ENCODE results near the gene TRAF2.

Gene TRAF2

GRCh38 chr9:136945333-136946227, 59.3 kb downstream of the TRAF2 start:
- DNase-seq = no peak
- Histone ChIP-seq H3K36me3 (ENCODE audit: control insufficient read depth, insufficient read depth, low read length) (peaks cover 5% of the 10 kb centered on the region), H3K4ac (ENCODE audit: low read depth, low read length) (no peak overlapping the region), H3K79me1 (ENCODE audit: low read length) (peaks cover 2% of the 10 kb centered on the region), H2AK5ac (ENCODE audit: low read length) (no peak overlapping the region), H2BK120ac (ENCODE audit: low read depth, low read length) (no peak overlapping the region), H2BK5ac (ENCODE audit: low read length) (no peak overlapping the region), H3K27ac (ENCODE audit: low read depth, low read length) (no peak overlapping the region), H3K18ac (ENCODE audit: low read length) (no peak overlapping the region), H3K23ac (ENCODE audit: low read length) (no peak overlapping the region), H3K9ac (ENCODE audit: low read length) (no peak overlapping the region), H3K79me2 (ENCODE audit: control insufficient read depth, insufficient read depth, low read length) (peaks cover 3% of the 10 kb centered on the region), H3K4me1 (ENCODE audit: control insufficient read depth, low read depth, low read length) (no peaks in the 10 kb centered on the region), H3K27me3 (ENCODE audit: insufficient read depth, low read length, poor library complexity) (no peaks in the 10 kb centered on the region), H3K4me2 (ENCODE audit: low read length) (no peak overlapping the region), H3K4me3 (ENCODE audit: low read length) (no peak overlapping the region), H4K8ac (ENCODE audit: low read depth, low read length) (no peak overlapping the region), H4K5ac (ENCODE audit: low read length) (no peak overlapping the region), H2BK15ac (replicated peaks; ENCODE audit: low read depth) (no peak overlapping the region), H3K56ac (ENCODE audit: low read length) (no peak overlapping the region)
- WGBS (ENCODE audit: extremely low coverage, insufficient coverage, low lambda C conversion rate) = no CpG with 5 or more reads among the region's 30 CpGs

DNA sequence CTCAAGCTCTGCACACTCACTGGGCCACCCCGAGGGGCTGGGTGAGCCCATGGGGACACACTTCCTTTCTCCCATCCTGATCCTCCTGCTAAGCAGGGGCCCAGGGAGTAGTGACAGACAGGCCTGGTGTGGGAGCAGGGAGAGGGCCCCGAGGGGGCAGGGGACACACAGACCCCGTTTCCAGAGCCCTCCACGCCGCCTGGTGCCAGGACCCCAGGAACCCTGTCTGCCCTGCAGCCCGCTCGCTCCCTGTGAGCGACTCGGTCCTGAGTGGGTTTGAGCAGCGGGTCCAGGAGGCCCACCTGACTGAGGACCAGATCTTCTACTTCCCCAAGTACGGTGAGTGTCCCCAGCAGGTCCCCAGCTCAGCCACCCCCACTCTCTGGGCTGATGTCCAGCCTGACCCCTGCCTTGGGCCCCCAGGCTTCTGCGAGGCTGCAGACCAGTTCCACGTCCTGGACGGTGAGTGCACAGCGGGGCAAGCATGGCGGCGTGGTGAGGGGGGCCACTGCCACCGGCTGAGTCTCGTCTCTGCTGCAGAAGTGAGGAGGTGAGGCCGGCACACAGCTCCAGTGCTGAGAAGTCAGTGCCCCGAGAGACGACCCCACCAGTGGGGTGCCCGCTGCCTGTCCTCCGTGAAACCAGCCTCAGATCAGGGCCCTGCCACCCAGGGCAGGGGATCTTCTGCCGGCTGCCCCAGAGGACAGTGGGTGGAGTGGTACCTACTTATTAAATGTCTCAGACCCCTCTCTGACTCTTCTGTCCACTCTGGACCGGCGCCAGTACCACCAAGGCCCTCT, 60.1 kb downstream of the TRAF2 start:
- Histone ChIP-seq H3K79me2 (ENCODE audit: control insufficient read depth, insufficient read depth, low read length) (peaks cover 3% of the 10 kb centered on the region), H3K27ac (ENCODE audit: low read depth, low read length) (no peak overlapping the region), H3K18ac (ENCODE audit: low read length) (no peak overlapping the region), H3K79me1 (ENCODE audit: low read length) (peaks cover 2% of the 10 kb centered on the region), H3K36me3 (ENCODE audit: control insufficient read depth, insufficient read depth, low read length) (peaks cover 3% of the 10 kb centered on the region), H2BK120ac (ENCODE audit: low read depth, low read length) (no peak overlapping the region), H3K4ac (ENCODE audit: low read depth, low read length) (no peak overlapping the region), H3K27me3 (ENCODE audit: insufficient read depth, low read length, poor library complexity) (no peaks in the 10 kb centered on the region), H2BK5ac (ENCODE audit: low read length) (no peak overlapping the region), H3K23ac (ENCODE audit: low read length) (no peak overlapping the region), H2BK15ac (replicated peaks; ENCODE audit: low read depth) (no peak overlapping the region), H4K8ac (ENCODE audit: low read depth, low read length) (no peak overlapping the region), H3K9ac (ENCODE audit: low read length) (no peak overlapping the region), H3K56ac (ENCODE audit: low read length) (no peak overlapping the region), H4K5ac (ENCODE audit: low read length) (no peak overlapping the region), H3K4me2 (ENCODE audit: low read length) (no peak overlapping the region), H2AK5ac (ENCODE audit: low read length) (no peak overlapping the region), H3K4me1 (ENCODE audit: control insufficient read depth, low read depth, low read length) (no peaks in the 10 kb centered on the region), H3K4me3 (ENCODE audit: low read length) (no peak overlapping the region)
- no peak for DNase-seq
- no CpG with 5 or more reads among the region's 27 CpGs for WGBS (ENCODE audit: extremely low coverage, insufficient coverage, low lambda C conversion rate)

DNA sequence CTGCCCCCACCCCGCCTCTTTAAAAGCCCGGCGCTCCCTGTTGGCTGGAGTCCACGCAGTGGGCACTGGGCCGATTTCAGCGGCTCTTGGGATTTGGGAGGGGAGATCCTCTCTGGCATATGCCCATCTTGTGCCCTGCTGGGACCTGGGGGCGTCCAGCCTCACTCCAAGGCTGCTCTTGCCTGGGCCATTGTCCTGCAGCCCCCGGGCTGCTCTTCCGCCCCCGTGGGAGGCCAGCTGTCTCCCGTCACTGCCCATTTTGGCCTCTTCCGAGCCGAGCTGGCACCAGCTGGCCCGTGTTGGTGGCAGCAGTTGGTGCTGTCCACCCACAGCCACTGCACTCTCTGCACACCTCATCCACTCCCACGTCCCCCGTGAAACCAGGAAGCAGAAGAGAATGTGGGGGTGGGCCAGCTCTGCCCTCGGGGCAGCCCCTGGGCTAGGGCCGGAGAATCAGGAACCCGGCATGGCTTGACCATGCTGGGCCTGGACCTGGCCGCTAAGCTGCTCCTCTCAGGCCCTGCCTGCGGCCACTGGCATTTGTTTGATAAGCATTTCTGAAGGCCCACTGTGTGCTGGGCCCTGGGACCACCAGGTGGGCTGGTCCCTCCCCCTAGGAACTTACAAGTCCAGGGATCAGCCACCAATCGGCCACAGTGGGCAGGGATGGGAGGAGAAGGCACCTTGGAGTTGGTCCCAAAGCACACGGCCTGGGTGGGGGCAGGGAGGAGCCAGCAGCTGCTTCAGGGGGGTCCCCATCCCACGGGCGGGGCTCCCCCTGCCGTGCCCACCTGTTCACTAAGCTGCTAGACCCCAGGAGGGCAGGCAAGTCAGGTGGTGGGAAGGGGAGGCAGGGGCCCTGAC, 60.9 kb downstream of the TRAF2 start:
- no peak overlapping the region for H3K4ac ChIP-seq (ENCODE audit: low read depth, low read length)
- H2BK5ac ChIP-seq (ENCODE audit: low read length) = no peak overlapping the region
- H2AK5ac ChIP-seq (ENCODE audit: low read length) = no peak overlapping the region
- H3K23ac ChIP-seq (ENCODE audit: low read length) = no peak overlapping the region
- peaks cover 3% of the 10 kb centered on the region for H3K79me2 ChIP-seq (ENCODE audit: control insufficient read depth, insufficient read depth, low read length)
- no peak overlapping the region for H3K18ac ChIP-seq (ENCODE audit: low read length)
- H3K79me1 ChIP-seq (ENCODE audit: low read length) = peaks cover 2% of the 10 kb centered on the region
- no peaks in the 10 kb centered on the region for H3K27me3 ChIP-seq (ENCODE audit: insufficient read depth, low read length, poor library complexity)
- no peak overlapping the region for H2BK15ac ChIP-seq (replicated peaks; ENCODE audit: low read depth)
- no peaks in the 10 kb centered on the region for H3K4me1 ChIP-seq (ENCODE audit: control insufficient read depth, low read depth, low read length)
- WGBS (ENCODE audit: extremely low coverage, insufficient coverage, low lambda C conversion rate) = no CpG with 5 or more reads among the region's 26 CpGs
- no peak overlapping the region for H4K8ac ChIP-seq (ENCODE audit: low read depth, low read length)
- no peak overlapping the region for H3K4me3 ChIP-seq (ENCODE audit: low read length)
- H3K9ac ChIP-seq (ENCODE audit: low read length) = no peak overlapping the region
- H4K5ac ChIP-seq (ENCODE audit: low read length) = no peak overlapping the region
- H3K56ac ChIP-seq (ENCODE audit: low read length) = no peak overlapping the region
- no peaks in the 10 kb centered on the region for H3K36me3 ChIP-seq (ENCODE audit: control insufficient read depth, insufficient read depth, low read length)
- H2BK120ac ChIP-seq (ENCODE audit: low read depth, low read length) = no peak overlapping the region
- no peak overlapping the region for H3K4me2 ChIP-seq (ENCODE audit: low read length)
- DNase-seq = no peak
- no peak overlapping the region for H3K27ac ChIP-seq (ENCODE audit: low read depth, low read length)

DNA sequence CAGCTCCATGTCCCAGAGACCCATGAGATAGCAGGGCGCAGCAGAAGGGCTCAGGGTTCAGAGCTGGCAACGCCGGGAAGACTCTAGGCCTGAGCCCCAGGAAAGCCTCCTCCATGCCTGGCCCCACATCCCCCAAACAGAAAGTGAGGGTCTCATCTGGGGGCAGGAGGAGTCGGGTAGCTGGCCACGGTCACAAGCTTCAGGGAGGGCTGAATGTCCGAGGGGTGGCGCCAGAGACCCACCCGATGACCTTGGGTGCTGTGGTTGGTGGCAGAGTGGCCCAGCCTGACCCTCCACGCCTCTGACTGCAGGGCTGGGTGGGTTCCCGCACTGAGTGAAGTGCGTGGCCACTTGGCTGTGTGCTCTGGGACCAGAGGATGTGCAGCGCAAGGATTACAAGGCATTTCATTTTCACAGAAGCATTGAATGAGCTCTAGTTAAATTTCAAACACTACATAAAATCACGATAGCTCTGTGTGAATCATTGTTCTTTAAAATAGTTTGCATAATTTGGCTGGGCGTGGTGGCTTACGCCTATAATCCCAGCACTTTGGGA, 61.7 kb downstream of the TRAF2 start:
- Histone ChIP-seq H2BK5ac (ENCODE audit: low read length) (no peak overlapping the region), H3K27ac (ENCODE audit: low read depth, low read length) (no peak overlapping the region), H2AK5ac (ENCODE audit: low read length) (no peak overlapping the region), H3K79me2 (ENCODE audit: control insufficient read depth, insufficient read depth, low read length) (peaks cover 3% of the 10 kb centered on the region), H4K8ac (ENCODE audit: low read depth, low read length) (no peak overlapping the region), H3K27me3 (ENCODE audit: insufficient read depth, low read length, poor library complexity) (no peaks in the 10 kb centered on the region), H3K4ac (ENCODE audit: low read depth, low read length) (no peak overlapping the region), H3K9ac (ENCODE audit: low read length) (no peak overlapping the region), H3K56ac (ENCODE audit: low read length) (no peak overlapping the region), H3K18ac (ENCODE audit: low read length) (no peak overlapping the region), H3K79me1 (ENCODE audit: low read length) (peaks cover 2% of the 10 kb centered on the region), H3K36me3 (ENCODE audit: control insufficient read depth, insufficient read depth, low read length) (no peaks in the 10 kb centered on the region), H3K4me1 (ENCODE audit: control insufficient read depth, low read depth, low read length) (no peaks in the 10 kb centered on the region), H3K23ac (ENCODE audit: low read length) (no peak overlapping the region), H2BK15ac (replicated peaks; ENCODE audit: low read depth) (no peak overlapping the region), H3K4me3 (ENCODE audit: low read length) (no peak overlapping the region), H2BK120ac (ENCODE audit: low read depth, low read length) (no peak overlapping the region), H3K4me2 (ENCODE audit: low read length) (no peak overlapping the region), H4K5ac (ENCODE audit: low read length) (no peak overlapping the region)
- peak; percentile 69 for DNase-seq
- WGBS (ENCODE audit: extremely low coverage, insufficient coverage, low lambda C conversion rate) = no CpG with 5 or more reads among the region's 15 CpGs

DNA sequence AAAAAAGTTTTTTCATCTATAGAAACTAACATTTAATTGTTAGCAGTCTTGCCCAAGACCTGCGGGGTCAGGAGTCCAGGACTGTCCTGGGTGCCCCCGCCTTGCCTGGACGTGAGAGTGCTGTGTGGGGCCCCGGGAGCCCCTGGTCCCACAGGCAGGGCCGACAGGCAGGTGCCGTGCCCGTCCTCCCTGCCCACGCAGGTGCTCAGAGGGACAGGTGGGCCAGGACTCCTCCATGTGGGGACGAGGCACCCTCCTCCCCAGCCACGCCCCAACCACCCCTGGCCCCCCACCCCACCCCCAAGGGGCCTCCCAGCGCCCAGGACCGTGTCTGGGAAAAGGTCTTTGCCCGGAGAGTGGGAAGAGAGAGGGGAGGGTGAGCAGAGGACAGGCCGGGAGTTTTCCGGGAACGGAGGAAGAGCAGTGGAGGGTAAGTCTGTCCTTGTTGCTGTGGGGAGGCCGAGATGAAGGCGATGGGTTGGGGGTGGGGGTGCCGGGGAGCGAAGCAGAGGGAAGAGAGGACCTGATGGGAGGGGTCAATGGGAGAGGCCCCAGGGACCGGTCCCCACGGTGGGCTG, 63.0 kb downstream of the TRAF2 start:
- Histone ChIP-seq H4K5ac (ENCODE audit: low read length) (no peak overlapping the region), H3K23ac (ENCODE audit: low read length) (no peak overlapping the region), H2BK120ac (ENCODE audit: low read depth, low read length) (no peak overlapping the region), H3K9ac (ENCODE audit: low read length) (peak overlapping the region; percentile 46), H3K4ac (ENCODE audit: low read depth, low read length) (peak overlapping the region; percentile 5), H3K56ac (ENCODE audit: low read length) (peak overlapping the region; percentile 85), H2BK5ac (ENCODE audit: low read length) (no peak overlapping the region), H4K8ac (ENCODE audit: low read depth, low read length) (no peak overlapping the region), H3K4me1 (ENCODE audit: control insufficient read depth, low read depth, low read length) (no peaks in the 10 kb centered on the region), H3K4me3 (ENCODE audit: low read length) (no peak overlapping the region), H3K27me3 (ENCODE audit: insufficient read depth, low read length, poor library complexity) (no peaks in the 10 kb centered on the region), H2AK5ac (ENCODE audit: low read length) (no peak overlapping the region), H3K36me3 (ENCODE audit: control insufficient read depth, insufficient read depth, low read length) (no peaks in the 10 kb centered on the region), H2BK15ac (replicated peaks; ENCODE audit: low read depth) (no peak overlapping the region), H3K79me2 (ENCODE audit: control insufficient read depth, insufficient read depth, low read length) (no peaks in the 10 kb centered on the region), H3K27ac (ENCODE audit: low read depth, low read length) (no peak overlapping the region), H3K4me2 (ENCODE audit: low read length) (peak overlapping the region; percentile 25), H3K18ac (ENCODE audit: low read length) (peak overlapping the region; percentile 19), H3K79me1 (ENCODE audit: low read length) (no peaks in the 10 kb centered on the region)
- no peak for DNase-seq
- no CpG with 5 or more reads among the region's 22 CpGs for WGBS (ENCODE audit: extremely low coverage, insufficient coverage, low lambda C conversion rate)

All from mesendoderm (in vitro differentiated cells).